IMR-90 (cell line): ENCODE measurements around the gene SORL1. TPM values are rescaled to one million over a fixed set of nuclear protein-coding genes. Genes with fewer than 3 reads are reported as not detected.

Experiments used
- ATAC-seq: fragments of 200-7000 bp; cut with Tn5 transposase; 2 replicates; pipeline ENCODE4 v1.9.1; 2020; ENCODE audit warnings: low read depth, mild to moderate bottlenecking, moderate library complexity
- BruUV-seq: library from RNA; stranded (reverse); fragments of 400-500 nt; replicated peaks from 2 replicates; lab custom pipeline; 2021; lab: Mats Ljungman, UMichigan
- CTCF ChIA-PET: fragments of 300-600 bp; formaldehyde crosslinking; extraction: SDS; loops from one replicate; lab custom pipeline; 2021; ENCODE audit warnings: antibody characterized with exemption; lab: Yijun Ruan, JAX
- POLR2A ChIA-PET: fragments of 300-600 bp; sonication (Branson Sonifier 250); formaldehyde crosslinking; loops from one replicate; lab custom pipeline; 2022; ENCODE audit warnings: antibody characterized with exemption; ENCODE audit not compliant: unreplicated experiment; lab: Charles Lee
- DNase-seq: peaks from one replicate; pipeline ENCODE4 v3.0.0; 2013
- H2AFZ ChIP-seq: replicated peaks from 2 replicates; pipeline ENCODE3; 2013; ENCODE audit warnings: low read length, mild to moderate bottlenecking; ENCODE audit not compliant: poor library complexity
- H2AK5ac ChIP-seq: 2 replicates; pipeline ENCODE4 v1.6.1; 2013; ENCODE audit warnings: low read depth, low read length, inconsistent platforms
- H2AK9ac ChIP-seq: replicated peaks from 2 replicates; pipeline ENCODE3; 2013; ENCODE audit warnings: mild to moderate bottlenecking, low read depth, low read length, moderate library complexity; ENCODE audit not compliant: poor library complexity
- H2BK120ac ChIP-seq: 2 replicates; pipeline ENCODE4 v1.6.1; 2013; ENCODE audit warnings: low read depth, low read length, inconsistent platforms
- H2BK15ac ChIP-seq: 3 replicates; pipeline ENCODE4 v1.6.1; 2013; ENCODE audit warnings: low read depth, low read length, inconsistent platforms
- H2BK20ac ChIP-seq: 2 replicates; pipeline ENCODE4 v1.6.1; 2013; ENCODE audit warnings: low read depth, mild to moderate bottlenecking, inconsistent platforms, low read length, moderate library complexity
- H2BK5ac ChIP-seq: 2 replicates; pipeline ENCODE4 v1.6.1; 2013; ENCODE audit warnings: mild to moderate bottlenecking, low read depth, low read length, inconsistent platforms; ENCODE audit not compliant: poor library complexity, severe bottlenecking
- H3K14ac ChIP-seq: replicated peaks from 2 replicates; pipeline ENCODE4 v1.6.1; 2013; ENCODE audit warnings: low read depth, low read length, inconsistent platforms
- H3K18ac ChIP-seq: 2 replicates; pipeline ENCODE4 v1.6.1; 2013; ENCODE audit warnings: low read depth, low read length, control low read depth
- H3K23ac ChIP-seq: 2 replicates; pipeline ENCODE4 v1.6.1; 2013; ENCODE audit warnings: low read depth, low read length, inconsistent platforms
- H3K27ac ChIP-seq: 2 replicates; pipeline ENCODE4 v1.5.1; 2013; ENCODE audit warnings: mild to moderate bottlenecking, control low read depth, low read length; ENCODE audit not compliant: insufficient read depth
- H3K27me3 ChIP-seq: 2 replicates; pipeline ENCODE4 v1.6.1; 2013; ENCODE audit warnings: low read length; ENCODE audit not compliant: control insufficient read depth, insufficient read depth
- H3K36me3 ChIP-seq: 2 replicates; pipeline ENCODE4 v1.6.1; 2013; ENCODE audit warnings: low read length, mixed read lengths; ENCODE audit not compliant: control insufficient read depth, insufficient read depth
- H3K4ac ChIP-seq: 2 replicates; pipeline ENCODE4 v1.6.1; 2013; ENCODE audit warnings: low read depth, low read length, inconsistent platforms
- H3K4me1 ChIP-seq: 2 replicates; pipeline ENCODE4 v1.6.1; 2013; ENCODE audit warnings: low read length, mixed read lengths; ENCODE audit not compliant: control insufficient read depth, insufficient read depth
- H3K4me2 ChIP-seq: 2 replicates; pipeline ENCODE4 v1.6.1; 2013; ENCODE audit warnings: low read depth, mild to moderate bottlenecking, control low read depth, low read length, moderate library complexity
- H3K4me3 ChIP-seq: 2 replicates; pipeline ENCODE4 v1.5.1; 2013; ENCODE audit warnings: low read depth, mild to moderate bottlenecking, control low read depth, low read length, moderate library complexity; ENCODE audit not compliant: insufficient read depth
- H3K56ac ChIP-seq: 2 replicates; pipeline ENCODE4 v1.6.1; 2013; ENCODE audit warnings: low read length, inconsistent platforms; ENCODE audit not compliant: insufficient read depth; ENCODE audit errors: extremely low read depth
- H3K79me1 ChIP-seq, 2 experiments: 2 replicates each; pipeline ENCODE4 v1.6.1; 2013; ENCODE audit warnings: low read length in 2 of 2, inconsistent platforms in 1 of 2, low read depth in 1 of 2
- H3K9ac ChIP-seq: 2 replicates; pipeline ENCODE4 v1.6.1; 2013; ENCODE audit warnings: low read depth, low read length, control low read depth
- H3K9me1 ChIP-seq: 2 replicates; pipeline ENCODE4 v1.6.1; 2013; ENCODE audit warnings: low read length, inconsistent platforms; ENCODE audit not compliant: insufficient read depth
- H3K9me3 ChIP-seq: 2 replicates; pipeline ENCODE4 v1.6.1; 2013; ENCODE audit warnings: low read length; ENCODE audit not compliant: control insufficient read depth, insufficient read depth
- H4K20me1 ChIP-seq: 2 replicates; pipeline ENCODE4 v1.6.1; 2013; ENCODE audit warnings: low read length, inconsistent platforms; ENCODE audit not compliant: insufficient read depth
- H4K5ac ChIP-seq: 2 replicates; pipeline ENCODE4 v1.6.1; 2013; ENCODE audit warnings: mild to moderate bottlenecking, low read depth, low read length, control low read depth
- H4K8ac ChIP-seq, 2 experiments: 2 replicates each; pipeline ENCODE4 v1.6.1; 2013; ENCODE audit warnings: low read depth in 2 of 2, low read length in 2 of 2, control low read depth in 1 of 2, inconsistent platforms in 1 of 2
- H4K91ac ChIP-seq: 2 replicates; pipeline ENCODE4 v1.6.1; 2013; ENCODE audit warnings: low read depth, low read length, inconsistent platforms; ENCODE audit not compliant: insufficient read depth
- BHLHE40 ChIP-seq: fragments of 150-350 bp; IDR thresholded peaks from 2 replicates; pipeline ENCODE4 v1.6.1; 2016; ENCODE audit warnings: mild to moderate bottlenecking, low read depth, low read length
- CEBPB ChIP-seq: IDR thresholded peaks from 2 replicates; pipeline ENCODE4 v1.6.1; 2012; ENCODE audit warnings: low read depth, low read length, improper control_type of control experiment
- CHD1 ChIP-seq: IDR thresholded peaks from 2 replicates; pipeline ENCODE4 v1.6.1; 2012; ENCODE audit warnings: low read depth, low read length, improper control_type of control experiment
- FOS ChIP-seq: fragments of 150-350 bp; IDR thresholded peaks from 2 replicates; pipeline ENCODE4 v1.6.1; 2016; ENCODE audit warnings: low read depth, low read length
- MAZ ChIP-seq: IDR thresholded peaks from 2 replicates; pipeline ENCODE4 v1.6.1; 2012; ENCODE audit warnings: low read depth, mild to moderate bottlenecking, low read length, improper control_type of control experiment, moderate library complexity, borderline replicate concordance
- MXI1 ChIP-seq: IDR thresholded peaks from 2 replicates; pipeline ENCODE4 v1.6.1; 2012; ENCODE audit warnings: low read depth, mild to moderate bottlenecking, low read length, moderate library complexity, borderline replicate concordance
- NFE2L2 ChIP-seq: fragments of 150-350 bp; IDR thresholded peaks from 2 replicates; pipeline ENCODE4 v1.6.1; 2016; ENCODE audit warnings: low read depth, mild to moderate bottlenecking, low read length
- POLR2A ChIP-seq: IDR thresholded peaks from 2 replicates; pipeline ENCODE4 v1.6.1; 2012; ENCODE audit warnings: mild to moderate bottlenecking, low read depth, low read length
- RAD21 ChIP-seq: IDR thresholded peaks from 2 replicates; pipeline ENCODE4 v1.6.1; 2012; ENCODE audit warnings: low read length, improper control_type of control experiment
- RCOR1 ChIP-seq: IDR thresholded peaks from 2 replicates; pipeline ENCODE4 v1.6.1; 2012; ENCODE audit warnings: mild to moderate bottlenecking, low read length, improper control_type of control experiment; ENCODE audit not compliant: insufficient replicate concordance
- RFX5 ChIP-seq: IDR thresholded peaks from 2 replicates; pipeline ENCODE4 v1.8.0; 2012; ENCODE audit warnings: low read depth, mild to moderate bottlenecking, low read length, moderate library complexity
- WGBS, 2 experiments: methylation state at CpG; one replicate each; pipeline versions ENCODE4 v1.1.5 to v1.1.7; 2013; ENCODE audit warnings: missing lambda C conversion rate in 2 of 2; ENCODE audit not compliant: insufficient read length in 1 of 2; ENCODE audit errors: extremely low coverage in 2 of 2; 5-methylcytosine and 5-hydroxymethylcytosine counted together
- dilution Hi-C: fragments of 300-500 bp; cut with HindIII; formaldehyde crosslinking; loops from one replicate; pipeline ENCODE4 v1.14.3; 2018; ENCODE audit warnings: low sequenced_read_pairs; ENCODE audit not compliant: unreplicated experiment
- in situ Hi-C: fragments of 300-500 bp; cut with MboI; formaldehyde crosslinking; loops from 3 replicates; pipeline ENCODE4 v1.14.3; 2019; ENCODE audit warnings: low sequenced_read_pairs, inconsistent platforms, mixed read lengths
- intact Hi-C: fragments of 100-400 bp; cut with micrococcal nuclease; formaldehyde crosslinking; loops from 2 replicates; pipeline ENCODE4 v1.10.0; 2022
- polyA plus RNA-seq, 3 experiments: library from polyadenylated mRNA; depleted of rRNA; stranded (reverse); fragments of >200 nt; gene quantifications; 2 replicates each; pipeline ENCODE4 v1.2.3, GENCODE V29; 2012; ENCODE audit warnings: low replicate concordance in 1 of 3
- total RNA-seq: library from RNA; depleted of rRNA; stranded (reverse); fragments of >200 nt; gene quantifications from 2 replicates; pipeline ENCODE4 v1.2.3, GENCODE V29; 2012
- TF ChIP-seq, protein P1 (sequence below): fragments of 150-350 bp; IDR thresholded peaks from 2 replicates; pipeline ENCODE4 v1.6.1; 2016; ENCODE audit warnings: low read depth, mild to moderate bottlenecking, low read length, moderate library complexity, borderline replicate concordance
- TF ChIP-seq, protein P2 (sequence below): conservative IDR thresholded peaks from 2 replicates; pipeline ENCODE4 v1.5.1; 2012; ENCODE audit warnings: mild to moderate bottlenecking, low read depth, low read length, improper control_type of control experiment

SORL1 gene
- total and polyA plus RNA-seq, 2 of the 4 experiments (the other 2 are of a cell fraction) = 1.0 to 2.0 TPM

DNA sequence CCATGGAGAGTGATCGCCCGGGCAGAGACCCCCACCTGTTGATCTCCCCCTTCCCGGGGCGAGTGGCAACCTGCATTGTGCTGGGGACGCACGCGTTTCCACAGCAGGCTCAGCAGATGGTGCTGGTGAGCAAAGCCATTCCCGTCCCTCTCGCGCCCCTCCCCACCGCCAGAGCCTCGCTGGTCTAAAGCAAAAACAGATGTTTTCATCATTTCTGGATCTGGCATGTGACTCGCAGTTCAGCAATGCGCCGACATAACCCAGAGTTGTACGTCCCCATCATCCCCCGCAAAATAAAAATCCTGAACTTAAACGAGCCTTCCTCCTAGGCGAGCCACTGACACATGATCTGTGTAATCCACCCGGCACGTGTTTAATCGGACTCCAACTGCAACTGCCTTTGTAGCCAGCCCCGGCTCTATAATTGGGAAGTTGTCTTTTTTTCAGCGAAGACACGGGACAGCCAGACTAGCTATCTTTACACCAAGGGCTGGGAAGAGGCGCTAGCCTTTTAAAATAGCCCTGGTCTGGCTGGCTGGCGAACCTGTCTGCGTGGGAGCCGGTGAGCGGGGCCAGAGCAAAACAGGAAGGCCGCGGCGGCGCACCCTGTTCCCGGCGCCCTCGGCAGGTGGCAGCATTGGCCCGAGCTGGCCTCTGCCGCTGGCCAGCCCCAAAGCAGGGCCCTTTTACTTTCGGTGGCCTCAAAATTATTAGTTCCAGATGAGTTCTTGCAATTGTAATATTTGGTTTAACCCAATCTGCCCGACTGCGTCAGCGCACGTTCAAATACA lies 203.6 kb downstream of the SORL1 start:
- Histone ChIP-seq H3K4ac (peak overlapping the region; percentile 87), H2AK5ac (peak overlapping the region; percentile 90), H4K5ac (peak overlapping the region; percentile 80), H4K91ac (peak overlapping the region; percentile 98), H3K9me1 (peaks cover 12% of the 10 kb centered on the region), H3K9ac (peak overlapping the region; percentile 74), H3K14ac (peak overlapping the region; percentile 93), H3K27ac (peak overlapping the region; percentile 97), H3K79me1 (peaks cover 13 to 40% of the 10 kb centered on the region in 2 experiments; a peak in 3 of 4 replicates), H3K36me3 (no peaks in the 10 kb centered on the region), H2BK15ac (peak overlapping the region; percentile 90; the same call in 2 of the 3 replicates), H2BK5ac (peak overlapping the region; percentile 90), H2AFZ (peak overlapping the region; percentile 88), H3K9me3 (no peaks in the 10 kb centered on the region), H3K23ac (peak overlapping the region; percentile 85), H4K20me1 (no peaks in the 10 kb centered on the region), H2AK9ac (peak overlapping the region; percentile 89), H3K18ac (peak overlapping the region; percentile 97), H4K8ac (peak overlapping the region; percentile 87 to 95), H2BK20ac (peak overlapping the region; percentile 95), H3K56ac (peak overlapping the region; percentile 95), H2BK120ac (peak overlapping the region; percentile 97), H3K27me3 (no peaks in the 10 kb centered on the region), H3K4me1 (peaks cover 28% of the 10 kb centered on the region), H3K4me2 (peak overlapping the region; percentile 73), H3K4me3 (peak overlapping the region; percentile 28)
- peak; percentile 99 for DNase-seq
- intact Hi-C loops (loop anchor here (1.0 to 2.0 kb wide), 8 partner anchors 61 to 850 kb away; no protein-coding TSS in a partner anchor), dilution Hi-C loops (no loop called here), in situ Hi-C loops (loop anchor here (5.0 kb wide), 1 partner anchor 552 kb away; no protein-coding TSS in a partner anchor)
- CTCF ChIA-PET = interaction anchor here (0.8 to 2.7 kb wide), 14 partner anchors 25 to 850 kb away, joined by 3 to 9 read pairs (median 4); no protein-coding TSS in a partner anchor
- BruUV-seq = TSS peak; percentile 76
- POLR2A ChIA-PET = interaction anchor here (0.9 to 1.1 kb wide), 3 partner anchors 11 to 64 kb away, joined by 3 to 7 read pairs (median 5); no protein-coding TSS in a partner anchor
- peak; percentile 88 for ATAC-seq
- 0% methylated on average over 12 of the region's 44 CpGs; no CpG with 5 or more reads in 1 of the 2 experiments for WGBS, 2 experiments
- TF ChIP-seq RCOR1 = peak; percentile 90
- TF ChIP-seq RAD21 = peak; percentile 99
- peak; percentile 85 for TF ChIP-seq FOS
- TF ChIP-seq MXI1 = peak; percentile 81; the same call in 1 of the 2 replicates
- TF ChIP-seq RFX5 = no peak
- TF ChIP-seq MAZ = peak; percentile 97
- TF ChIP-seq CHD1 = no peak; the same call in none of the 2 replicates
- TF ChIP-seq, protein P1, sequence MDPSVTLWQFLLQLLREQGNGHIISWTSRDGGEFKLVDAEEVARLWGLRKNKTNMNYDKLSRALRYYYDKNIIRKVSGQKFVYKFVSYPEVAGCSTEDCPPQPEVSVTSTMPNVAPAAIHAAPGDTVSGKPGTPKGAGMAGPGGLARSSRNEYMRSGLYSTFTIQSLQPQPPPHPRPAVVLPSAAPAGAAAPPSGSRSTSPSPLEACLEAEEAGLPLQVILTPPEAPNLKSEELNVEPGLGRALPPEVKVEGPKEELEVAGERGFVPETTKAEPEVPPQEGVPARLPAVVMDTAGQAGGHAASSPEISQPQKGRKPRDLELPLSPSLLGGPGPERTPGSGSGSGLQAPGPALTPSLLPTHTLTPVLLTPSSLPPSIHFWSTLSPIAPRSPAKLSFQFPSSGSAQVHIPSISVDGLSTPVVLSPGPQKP = no peak
- TF ChIP-seq NFE2L2 = no peak; the same call in 1 of the 2 replicates
- peak; percentile 64; the same call in 1 of the 2 replicates for TF ChIP-seq POLR2A
- peak; percentile 71 for TF ChIP-seq CEBPB
- peak; percentile 97 for TF ChIP-seq BHLHE40
- TF ChIP-seq, protein P2, sequence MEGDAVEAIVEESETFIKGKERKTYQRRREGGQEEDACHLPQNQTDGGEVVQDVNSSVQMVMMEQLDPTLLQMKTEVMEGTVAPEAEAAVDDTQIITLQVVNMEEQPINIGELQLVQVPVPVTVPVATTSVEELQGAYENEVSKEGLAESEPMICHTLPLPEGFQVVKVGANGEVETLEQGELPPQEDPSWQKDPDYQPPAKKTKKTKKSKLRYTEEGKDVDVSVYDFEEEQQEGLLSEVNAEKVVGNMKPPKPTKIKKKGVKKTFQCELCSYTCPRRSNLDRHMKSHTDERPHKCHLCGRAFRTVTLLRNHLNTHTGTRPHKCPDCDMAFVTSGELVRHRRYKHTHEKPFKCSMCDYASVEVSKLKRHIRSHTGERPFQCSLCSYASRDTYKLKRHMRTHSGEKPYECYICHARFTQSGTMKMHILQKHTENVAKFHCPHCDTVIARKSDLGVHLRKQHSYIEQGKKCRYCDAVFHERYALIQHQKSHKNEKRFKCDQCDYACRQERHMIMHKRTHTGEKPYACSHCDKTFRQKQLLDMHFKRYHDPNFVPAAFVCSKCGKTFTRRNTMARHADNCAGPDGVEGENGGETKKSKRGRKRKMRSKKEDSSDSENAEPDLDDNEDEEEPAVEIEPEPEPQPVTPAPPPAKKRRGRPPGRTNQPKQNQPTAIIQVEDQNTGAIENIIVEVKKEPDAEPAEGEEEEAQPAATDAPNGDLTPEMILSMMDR = peak; percentile 97
